Measurements from ENCODE around the gene LRRC74A.

LRRC74A gene

GRCh38 chr14:76836029-76836630 lies 9.9 kb downstream of the LRRC74A start:
- H4K20me1 ChIP-seq (ENCODE audit: insufficient read depth, low read length) = no peaks in the 10 kb centered on the region
- no peak for TF ChIP-seq EZH2phosphoT487 (IDR thresholded peaks at IDR 0.05; ENCODE audit: low read depth)
- no peak for TF ChIP-seq CTCF (IDR thresholded peaks at IDR 0.05; ENCODE audit: low read depth, low read length)
- no peak overlapping the region for H3K4me3 ChIP-seq (ENCODE audit: low read length)
- H3K27ac ChIP-seq (ENCODE audit: low read length) = no peak overlapping the region
- H3K79me2 ChIP-seq (ENCODE audit: low read length) = no peaks in the 10 kb centered on the region
- H3K4me1 ChIP-seq (ENCODE audit: low read length) = no peaks in the 10 kb centered on the region
- no peak overlapping the region for H3K4me2 ChIP-seq (ENCODE audit: low read length)
- H3K36me3 ChIP-seq (replicated peaks; ENCODE audit: low read depth, low read length) = no peaks in the 10 kb centered on the region
- no peak overlapping the region for H2AFZ ChIP-seq (ENCODE audit: low read depth, low read length)
- H3K27me3 ChIP-seq (ENCODE audit: low read depth, low read length) = peaks cover 24% of the 10 kb centered on the region
- H3K9me3 ChIP-seq (ENCODE audit: insufficient read depth, low read length) = no peaks in the 10 kb centered on the region
- H3K9ac ChIP-seq (ENCODE audit: low read length) = no peak overlapping the region

- peaks cover 25% of the 10 kb centered on the region for H3K27me3 ChIP-seq (ENCODE audit: low read depth, low read length)
- no peaks in the 10 kb centered on the region for H3K36me3 ChIP-seq (replicated peaks; ENCODE audit: low read depth, low read length)
- H3K9ac ChIP-seq (ENCODE audit: low read length) = no peak overlapping the region
- H3K4me2 ChIP-seq (ENCODE audit: low read length) = no peak overlapping the region
- TF ChIP-seq CTCF (IDR thresholded peaks at IDR 0.05; ENCODE audit: low read depth, low read length) = no peak
- no peak for TF ChIP-seq EZH2phosphoT487 (IDR thresholded peaks at IDR 0.05; ENCODE audit: low read depth)
- H3K79me2 ChIP-seq (ENCODE audit: low read length) = no peaks in the 10 kb centered on the region
- H3K4me1 ChIP-seq (ENCODE audit: low read length) = no peaks in the 10 kb centered on the region
- H4K20me1 ChIP-seq (ENCODE audit: insufficient read depth, low read length) = no peaks in the 10 kb centered on the region
- no peak overlapping the region for H2AFZ ChIP-seq (ENCODE audit: low read depth, low read length)
- no peaks in the 10 kb centered on the region for H3K9me3 ChIP-seq (ENCODE audit: insufficient read depth, low read length)
- no peak overlapping the region for H3K4me3 ChIP-seq (ENCODE audit: low read length)
- H3K27ac ChIP-seq (ENCODE audit: low read length) = no peak overlapping the region
Measured at GRCh38 chr14:76837524-76837923, 11.3 kb downstream of the LRRC74A start.

GRCh38 chr14:76842414-76842813 lies 16.2 kb downstream of the LRRC74A start:
- peaks cover 4% of the 10 kb centered on the region; the same call in 1 of the 2 replicates for H3K4me1 ChIP-seq (ENCODE audit: low read length)
- H2AFZ ChIP-seq (ENCODE audit: low read depth, low read length) = no peak overlapping the region
- H3K4me2 ChIP-seq (ENCODE audit: low read length) = no peak overlapping the region
- no peak overlapping the region for H3K9ac ChIP-seq (ENCODE audit: low read length)
- H4K20me1 ChIP-seq (ENCODE audit: insufficient read depth, low read length) = no peaks in the 10 kb centered on the region
- no peaks in the 10 kb centered on the region for H3K36me3 ChIP-seq (replicated peaks; ENCODE audit: low read depth, low read length)
- no peaks in the 10 kb centered on the region for H3K79me2 ChIP-seq (ENCODE audit: low read length)
- H3K27me3 ChIP-seq (ENCODE audit: low read depth, low read length) = peaks cover 27% of the 10 kb centered on the region
- no peaks in the 10 kb centered on the region for H3K9me3 ChIP-seq (ENCODE audit: insufficient read depth, low read length)
- no peak overlapping the region for H3K27ac ChIP-seq (ENCODE audit: low read length)
- TF ChIP-seq CTCF (IDR thresholded peaks at IDR 0.05; ENCODE audit: low read depth, low read length) = no peak
- no peak for TF ChIP-seq EZH2phosphoT487 (IDR thresholded peaks at IDR 0.05; ENCODE audit: low read depth)
- H3K4me3 ChIP-seq (ENCODE audit: low read length) = no peak overlapping the region

- no peak overlapping the region for H2AFZ ChIP-seq (ENCODE audit: low read depth, low read length)
Measured at GRCh38 chr14:76844223-76844622, 18.0 kb downstream of the LRRC74A start.

More at GRCh38 chr14:76844223-76844622, 18.0 kb downstream of the LRRC74A start:
- no peak for TF ChIP-seq CTCF (IDR thresholded peaks at IDR 0.05; ENCODE audit: low read depth, low read length)
- no peak for TF ChIP-seq EZH2phosphoT487 (IDR thresholded peaks at IDR 0.05; ENCODE audit: low read depth)
- no peak overlapping the region for H3K4me3 ChIP-seq (ENCODE audit: low read length)
- H3K36me3 ChIP-seq (replicated peaks; ENCODE audit: low read depth, low read length) = no peaks in the 10 kb centered on the region
- no peaks in the 10 kb centered on the region for H3K79me2 ChIP-seq (ENCODE audit: low read length)
- peaks cover 4% of the 10 kb centered on the region; the same call in 1 of the 2 replicates for H3K4me1 ChIP-seq (ENCODE audit: low read length)
- H3K27me3 ChIP-seq (ENCODE audit: low read depth, low read length) = peaks cover 8% of the 10 kb centered on the region
- H3K9me3 ChIP-seq (ENCODE audit: insufficient read depth, low read length) = no peaks in the 10 kb centered on the region
- no peaks in the 10 kb centered on the region for H4K20me1 ChIP-seq (ENCODE audit: insufficient read depth, low read length)
- H3K4me2 ChIP-seq (ENCODE audit: low read length) = no peak overlapping the region
- no peak overlapping the region for H3K9ac ChIP-seq (ENCODE audit: low read length)
- no peak overlapping the region for H3K27ac ChIP-seq (ENCODE audit: low read length)

Measured in OCI-LY3 (cell line).